Measurements from ENCODE around the gene RCC2. TPM values are rescaled to one million over a fixed set of nuclear protein-coding genes. Genes with fewer than 3 reads are reported as not detected.

Gene RCC2
- polyA plus RNA-seq, 2 of the 4 experiments (the other 2 are of a cell fraction), result 60.9 to 90.0 TPM

- ATAC-seq (peak; percentile 5 to 39; a peak in 3 of 6 replicates), DNase-seq (ENCODE audit: low read depth in 1 of 2, low spot score in 1 of 2) (peak in 1 of 2 experiments; percentile 35), FAIRE-seq (no peak)
- WGBS (ENCODE audit: missing lambda C conversion rate), result 10% methylated on average over 2 of the region's 115 CpGs
- peak overlapping the region; percentile 98 for H3K4me3 ChIP-seq
- peak overlapping the region; percentile 94 for H3K4me2 ChIP-seq
- H3K27ac ChIP-seq, result peak overlapping the region; percentile 97 to 99
- ChIA-PET CTCF (interaction anchor here (1.2 kb wide), 1 partner anchor 17 kb away, joined by 3 read pairs; no protein-coding TSS in a partner anchor), POLR2A (interaction anchor here (1.9 kb wide), 1 partner anchor 15 kb away, joined by 6 read pairs; no protein-coding TSS in a partner anchor)
- no peak for TF ChIP-seq RNF2 (IDR thresholded peaks at IDR 0.05; ENCODE audit: borderline replicate concordance, low read depth)
- TF ChIP-seq, protein P1, sequence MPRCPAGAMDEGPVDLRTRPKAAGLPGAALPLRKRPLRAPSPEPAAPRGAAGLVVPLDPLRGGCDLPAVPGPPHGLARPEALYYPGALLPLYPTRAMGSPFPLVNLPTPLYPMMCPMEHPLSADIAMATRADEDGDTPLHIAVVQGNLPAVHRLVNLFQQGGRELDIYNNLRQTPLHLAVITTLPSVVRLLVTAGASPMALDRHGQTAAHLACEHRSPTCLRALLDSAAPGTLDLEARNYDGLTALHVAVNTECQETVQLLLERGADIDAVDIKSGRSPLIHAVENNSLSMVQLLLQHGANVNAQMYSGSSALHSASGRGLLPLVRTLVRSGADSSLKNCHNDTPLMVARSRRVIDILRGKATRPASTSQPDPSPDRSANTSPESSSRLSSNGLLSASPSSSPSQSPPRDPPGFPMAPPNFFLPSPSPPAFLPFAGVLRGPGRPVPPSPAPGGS (IDR thresholded peaks at IDR 0.05), result peak; percentile 27; the same call in 1 of the 3 replicates
- peak in 1 of 2 experiments; percentile 77; a peak in 2 of 5 replicates for TF ChIP-seq JUN (IDR thresholded peaks at IDR 0.05)
- no peak for TF ChIP-seq HDAC2 (IDR thresholded peaks at IDR 0.05)
- TF ChIP-seq CHD2 (IDR thresholded peaks at IDR 0.05; ENCODE audit: low read length, partially characterized antibody), result no peak
- TF ChIP-seq SMC3 (IDR thresholded peaks at IDR 0.05), result no peak
- TF ChIP-seq FOXS1 (CRISPR knock-in tag; IDR thresholded peaks at IDR 0.05), result no peak
- no peak for TF ChIP-seq ATOH8 (CRISPR knock-in tag; IDR thresholded peaks at IDR 0.05; ENCODE audit: low read depth)
- no peak for TF ChIP-seq EP300 (IDR thresholded peaks at IDR 0.05)
- TF ChIP-seq RARB (CRISPR knock-in tag; IDR thresholded peaks at IDR 0.05), result no peak
- TF ChIP-seq RCOR1 (IDR thresholded peaks at IDR 0.05; ENCODE audit: low read depth, low read length), result no peak
- H3K9me3 ChIP-seq, result no peaks in the 10 kb centered on the region
- peaks cover 38% of the 10 kb centered on the region for H3K4me1 ChIP-seq
These were observed 1.7 kb downstream of the RCC2 start for GRCh38 chr1:17437580-17438317.

GRCh38 chr1:17437260-17437579 is 2.3 kb downstream of the RCC2 start:
- no peak for TF ChIP-seq JUNB (IDR thresholded peaks at IDR 0.05)
- TF ChIP-seq HDAC2 (IDR thresholded peaks at IDR 0.05), result no peak
- no peak for TF ChIP-seq RAD21 (conservative IDR thresholded peaks at IDR 0.05 in 1 of 2, IDR thresholded peaks at IDR 0.05 in 1 of 2)
- TF ChIP-seq RFX5 (IDR thresholded peaks at IDR 0.05), result no peak
- no peak for TF ChIP-seq CEBPB (IDR thresholded peaks at IDR 0.05)
- TF ChIP-seq NR3C1 (IDR thresholded peaks at IDR 0.05), result no peak
- no peak for TF ChIP-seq TFCP2L1 (CRISPR knock-in tag; IDR thresholded peaks at IDR 0.05)
- no peak for TF ChIP-seq MYC (IDR thresholded peaks at IDR 0.05; ENCODE audit: borderline replicate concordance, low read length)
- 3% methylated on average over 9 of the region's 9 CpGs for WGBS (ENCODE audit: missing lambda C conversion rate)
- ATAC-seq (no peak), DNase-seq (ENCODE audit: low read depth in 1 of 2, low spot score in 1 of 2) (no peak), FAIRE-seq (no peak)
- Histone ChIP-seq H3K4me3 (peak overlapping the region; percentile 98), H3K9me3 (no peaks in the 10 kb centered on the region), H3K4me2 (peak overlapping the region; percentile 94), H3K27ac (peak overlapping the region; percentile 97 to 99), H3K4me1 (peaks cover 34% of the 10 kb centered on the region)
- POLR2A ChIA-PET, result no interaction called here
- CTCF ChIA-PET, result interaction anchor here (1.2 kb wide), 1 partner anchor 17 kb away, joined by 3 read pairs; no protein-coding TSS in a partner anchor

DNA sequence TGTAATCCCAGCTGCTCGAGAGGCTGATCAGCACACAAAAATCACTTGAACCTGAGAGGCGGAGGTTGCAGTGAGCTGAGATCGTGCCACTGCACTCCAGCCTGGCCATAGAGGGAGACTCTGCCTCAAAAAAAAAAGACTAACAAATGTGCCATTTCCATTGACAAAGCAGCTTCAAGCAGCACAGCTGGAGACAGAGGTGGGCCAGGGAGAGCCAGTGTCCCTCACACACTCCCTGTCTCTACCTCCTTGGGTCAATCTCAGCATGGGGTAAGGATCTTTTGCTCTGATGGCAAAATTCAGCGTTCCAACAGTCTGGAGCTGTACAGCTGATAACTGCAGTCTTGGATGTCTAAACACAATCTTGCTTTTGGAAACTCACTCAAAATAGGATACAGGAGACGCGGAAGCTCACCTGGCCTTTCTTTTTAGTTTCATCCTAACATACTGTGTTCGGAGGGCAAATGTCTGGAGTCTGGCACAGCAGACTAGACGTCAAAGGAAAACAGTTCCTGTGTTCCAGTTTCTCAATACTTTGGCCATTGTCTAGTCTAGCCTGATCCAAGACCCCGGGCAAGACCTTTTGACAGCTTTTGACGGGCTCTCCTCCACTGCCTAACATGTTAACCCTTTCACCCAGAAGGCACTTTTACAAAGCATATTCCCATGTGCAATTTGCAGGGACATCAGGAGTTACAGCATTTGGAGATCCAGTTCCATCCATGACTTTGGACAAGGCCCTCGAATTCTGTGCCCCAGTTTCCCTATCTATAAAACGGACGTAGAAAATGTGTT is 2.9 kb downstream of the RCC2 start:
- DNase-seq (ENCODE audit: low read depth in 1 of 2, low spot score in 1 of 2) (no peak), ATAC-seq (no peak), FAIRE-seq (no peak)
- WGBS (ENCODE audit: missing lambda C conversion rate), result 66% methylated on average over 13 of the region's 13 CpGs
- no peak for TF ChIP-seq MYC (IDR thresholded peaks at IDR 0.05; ENCODE audit: borderline replicate concordance, low read length)
- TF ChIP-seq BHLHE40 (IDR thresholded peaks at IDR 0.05; ENCODE audit: low read depth, low read length), result no peak
- no peak for TF ChIP-seq HOXB5 (CRISPR knock-in tag; IDR thresholded peaks at IDR 0.05)
- no peak for TF ChIP-seq REST (IDR thresholded peaks at IDR 0.05)
- TF ChIP-seq USF2 (IDR thresholded peaks at IDR 0.05), result no peak
- TF ChIP-seq EP300 (IDR thresholded peaks at IDR 0.05), result no peak
- TF ChIP-seq FOSL2 (IDR thresholded peaks at IDR 0.05), result no peak
- TF ChIP-seq FOSL2 (CRISPR knock-in tag; IDR thresholded peaks at IDR 0.05), result no peak
- TF ChIP-seq FOXS1 (CRISPR knock-in tag; IDR thresholded peaks at IDR 0.05), result no peak
- H3K9me3 ChIP-seq, result no peaks in the 10 kb centered on the region
- peak overlapping the region; percentile 98 for H3K4me3 ChIP-seq
- CTCF ChIA-PET, result interaction anchor here (1.4 to 1.9 kb wide), 3 partner anchors 10 to 1145 kb away, joined by 3 to 5 read pairs (median 3); no protein-coding TSS in a partner anchor
- H3K4me1 ChIP-seq, result peaks cover 28% of the 10 kb centered on the region
- H3K4me2 ChIP-seq, result peak overlapping the region; percentile 94
- H3K27ac ChIP-seq, result peak overlapping the region; percentile 97 to 99
- POLR2A ChIA-PET, result interaction anchor here (0.6 kb wide), 1 partner anchor 8 kb away, joined by 4 read pairs; no protein-coding TSS in a partner anchor
